Eye (tissue), 1 donor: Measurements from ENCODE around the gene MAGEA4.
"Not testable (repeated sequence)": the region's sequence is repeated elsewhere in the genome, so short reads cannot be mapped to it uniquely, and the experiment has no call there.

Experiments used
- DNase-seq: peaks from one replicate; pipeline ENCODE4 v3.0.0-alpha.2; 2015

The MAGEA4 gene, protein sequence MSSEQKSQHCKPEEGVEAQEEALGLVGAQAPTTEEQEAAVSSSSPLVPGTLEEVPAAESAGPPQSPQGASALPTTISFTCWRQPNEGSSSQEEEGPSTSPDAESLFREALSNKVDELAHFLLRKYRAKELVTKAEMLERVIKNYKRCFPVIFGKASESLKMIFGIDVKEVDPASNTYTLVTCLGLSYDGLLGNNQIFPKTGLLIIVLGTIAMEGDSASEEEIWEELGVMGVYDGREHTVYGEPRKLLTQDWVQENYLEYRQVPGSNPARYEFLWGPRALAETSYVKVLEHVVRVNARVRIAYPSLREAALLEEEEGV

DNA sequence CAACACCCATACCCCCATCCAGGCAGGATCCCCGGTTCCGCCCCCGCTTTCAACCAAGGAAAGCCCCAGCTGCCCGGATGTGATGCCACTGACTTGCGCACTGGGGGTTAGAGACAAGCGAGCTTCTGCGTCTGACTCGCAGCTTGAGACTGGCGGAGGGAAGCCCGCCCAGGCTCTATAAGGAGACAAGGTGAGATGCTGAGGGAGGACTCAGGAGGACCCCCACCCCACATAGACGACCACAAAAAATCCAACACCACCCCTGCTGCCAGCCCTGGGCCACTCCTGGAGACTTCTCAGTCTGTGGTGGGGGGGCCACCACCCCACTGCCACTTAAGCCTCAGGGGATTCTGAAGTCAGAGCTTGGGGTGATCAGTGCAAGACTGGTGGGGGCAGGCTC is at the start of gene MAGEA4:
TSS of gene MAGEA4 (plus strand) at position 110 of the 400 bp plus-strand sequence. CDS start 10,776 bp downstream, outside the sequence.
- no peak for DNase-seq

DNA sequence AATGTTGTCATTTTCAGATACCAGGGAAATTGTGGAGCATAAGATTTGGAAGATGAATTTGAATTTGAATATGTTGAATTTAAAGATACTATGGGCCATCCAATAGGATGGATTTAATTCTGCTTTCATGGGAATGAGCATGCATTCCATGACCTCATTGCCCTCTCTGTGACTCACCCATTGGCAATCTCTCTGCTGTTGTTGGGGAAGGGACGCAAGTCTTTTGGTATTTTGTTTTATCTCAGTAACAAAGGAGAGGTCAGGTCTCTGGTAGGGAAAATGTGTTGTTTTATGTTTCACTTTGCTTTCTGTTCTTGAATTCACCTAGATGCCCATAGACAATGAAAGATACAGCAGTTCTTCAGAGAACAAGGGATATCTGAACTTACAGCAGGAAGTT is 42.1 kb upstream of the MAGEA4 start:
- no peak for DNase-seq

DNA sequence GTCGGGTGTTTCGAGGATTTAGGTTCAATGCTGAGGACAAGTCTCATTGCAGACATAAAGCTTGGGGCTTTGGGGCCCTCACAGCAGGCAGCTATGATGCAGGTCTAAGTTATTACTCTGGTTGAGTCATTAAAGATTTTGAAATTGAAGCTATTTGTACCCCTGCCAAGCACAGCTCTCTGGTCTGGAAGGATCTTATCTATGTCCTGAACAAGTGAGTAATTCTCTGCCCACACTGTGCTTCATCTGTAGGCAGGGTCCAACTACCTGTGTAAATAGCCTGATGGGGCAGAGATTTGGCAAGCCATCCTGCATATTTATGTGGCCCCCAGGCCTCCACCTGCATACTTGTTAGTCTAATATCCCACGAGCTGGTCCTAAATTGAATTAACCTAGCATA is 41.4 kb upstream of the MAGEA4 start:
- no peak for DNase-seq

DNA sequence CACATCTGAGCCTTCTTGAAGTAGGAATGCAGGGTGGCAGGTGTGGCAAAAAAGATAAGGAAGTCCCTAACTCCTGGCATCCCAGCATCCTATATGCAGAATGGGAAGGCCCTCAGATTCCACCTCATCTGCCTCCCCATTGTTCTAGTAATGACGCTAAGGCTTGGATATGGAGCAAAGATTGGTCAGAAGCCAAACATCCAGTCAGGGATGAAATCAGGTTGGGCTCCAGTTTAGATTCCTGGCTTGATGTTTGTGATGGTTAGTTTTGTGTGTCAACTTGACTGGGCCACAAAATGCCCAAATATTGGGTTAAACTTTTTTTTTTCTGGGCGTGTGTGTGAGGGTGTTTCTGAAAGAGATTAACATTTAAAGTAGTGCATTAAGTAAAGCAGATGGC is 39.6 kb upstream of the MAGEA4 start:
- no peak for DNase-seq

DNA sequence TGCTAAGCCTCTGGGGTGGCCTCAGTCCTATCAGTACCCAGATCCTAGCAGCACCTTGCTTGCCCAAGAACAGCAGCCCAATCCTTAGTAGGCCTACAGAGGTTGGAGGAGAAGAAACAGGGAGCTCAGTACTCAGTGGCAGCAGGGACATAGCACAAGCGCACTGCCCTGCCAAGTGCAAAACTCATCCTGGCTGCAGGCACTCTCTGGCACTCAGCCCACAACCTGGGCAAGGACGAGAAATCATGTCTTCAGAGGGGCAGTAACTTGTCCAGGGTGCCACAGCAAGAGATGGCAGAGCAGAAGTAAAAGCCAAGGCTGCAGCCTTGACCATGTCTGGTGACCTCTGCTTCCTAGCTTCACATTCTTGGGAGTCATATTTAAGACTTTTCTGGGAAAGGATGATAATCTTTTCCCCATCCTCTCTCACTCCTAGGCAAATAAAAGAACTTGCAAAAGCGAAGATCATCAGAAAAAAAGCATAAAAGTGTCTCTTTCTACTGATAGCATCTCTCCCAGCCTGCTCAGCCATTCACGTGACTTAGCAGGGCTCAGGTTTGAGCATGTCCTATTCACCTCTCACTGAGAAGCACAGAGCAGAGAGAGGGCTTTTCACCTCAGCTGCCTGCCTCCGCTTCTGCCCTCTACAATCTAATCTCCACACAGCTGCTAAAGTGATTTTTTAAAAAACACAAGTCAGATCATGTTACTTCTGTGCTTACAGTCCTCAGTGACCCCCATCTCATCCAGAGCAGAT is 37.2 kb upstream of the MAGEA4 start:
- DNase-seq, result no peak

DNA sequence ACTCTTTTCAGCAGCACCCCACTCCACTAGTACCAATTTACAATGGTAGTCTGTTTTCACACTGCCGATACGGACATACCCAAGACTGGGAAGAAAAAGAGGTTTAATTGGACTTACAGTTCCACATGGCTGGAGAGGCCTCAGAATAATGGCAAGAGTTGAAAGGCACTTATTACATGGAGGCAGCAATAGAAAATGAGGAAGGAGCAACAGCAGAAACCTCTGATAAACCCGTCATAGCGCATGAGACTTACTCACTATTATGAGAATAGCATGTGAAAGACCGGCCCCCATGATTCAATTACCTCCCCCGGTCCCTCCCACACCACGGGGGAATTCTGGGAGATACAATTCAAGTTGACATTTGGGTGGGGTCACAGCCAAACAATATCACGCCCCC is 34.1 kb upstream of the MAGEA4 start:
- no peak for DNase-seq

DNA sequence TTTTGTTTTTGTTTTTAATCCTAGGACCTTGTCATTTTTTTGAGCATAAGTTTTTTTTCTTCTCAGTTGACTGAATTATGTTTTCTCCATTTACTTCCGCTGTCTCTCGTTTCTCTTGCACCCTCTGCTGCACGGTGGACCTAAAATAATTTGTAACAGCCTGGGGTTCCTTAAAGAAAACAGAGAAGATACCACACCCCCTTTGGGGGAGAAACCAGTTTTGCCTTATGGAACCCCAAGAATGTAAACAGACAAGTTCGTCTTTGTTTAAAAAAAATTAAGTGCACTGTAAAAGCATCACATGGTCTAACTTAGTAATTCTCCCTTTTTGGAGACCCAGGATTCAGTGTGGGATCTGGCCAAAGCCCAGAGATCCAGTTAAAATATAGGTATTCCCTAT is 32.8 kb upstream of the MAGEA4 start:
- no peak for DNase-seq

DNA sequence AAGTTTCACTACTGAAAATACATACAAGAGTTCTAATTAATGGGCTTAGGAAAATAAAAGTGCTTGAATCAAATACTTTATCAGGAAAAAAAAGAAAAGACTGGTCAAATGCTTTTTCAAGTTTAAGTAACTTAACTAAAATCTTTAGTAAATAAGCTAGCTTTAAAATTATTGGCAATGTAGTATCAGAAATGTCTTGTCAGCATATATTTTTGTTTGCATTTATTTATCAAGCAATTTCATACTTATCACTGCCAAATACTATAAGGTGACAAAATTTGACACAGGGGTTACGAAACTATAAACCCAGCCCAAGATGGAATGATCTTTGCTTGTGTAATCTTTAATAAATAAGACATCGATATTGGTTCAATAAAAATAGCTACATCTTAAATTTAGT is 31.8 kb upstream of the MAGEA4 start:
- DNase-seq, result no peak

DNA sequence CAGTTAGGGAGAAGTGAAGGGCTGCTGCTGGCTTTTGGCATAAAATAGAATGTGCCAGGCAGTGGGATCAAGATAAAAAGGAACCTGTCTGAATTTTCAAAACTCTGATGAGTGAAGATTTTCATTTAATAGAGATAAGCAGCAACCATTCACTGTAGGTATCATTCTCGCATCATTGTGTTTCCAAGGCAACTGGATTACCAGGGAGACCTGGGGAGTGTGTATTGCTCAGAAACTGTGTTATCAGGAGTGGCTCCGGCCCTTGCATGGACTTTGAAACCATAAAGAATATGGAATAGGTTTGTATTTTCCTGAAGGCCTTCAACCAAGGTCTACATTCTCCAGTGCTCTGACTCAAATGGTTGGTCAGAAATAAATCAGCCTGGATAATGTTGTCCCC is 23.3 kb upstream of the MAGEA4 start:
- DNase-seq, result no peak

DNA sequence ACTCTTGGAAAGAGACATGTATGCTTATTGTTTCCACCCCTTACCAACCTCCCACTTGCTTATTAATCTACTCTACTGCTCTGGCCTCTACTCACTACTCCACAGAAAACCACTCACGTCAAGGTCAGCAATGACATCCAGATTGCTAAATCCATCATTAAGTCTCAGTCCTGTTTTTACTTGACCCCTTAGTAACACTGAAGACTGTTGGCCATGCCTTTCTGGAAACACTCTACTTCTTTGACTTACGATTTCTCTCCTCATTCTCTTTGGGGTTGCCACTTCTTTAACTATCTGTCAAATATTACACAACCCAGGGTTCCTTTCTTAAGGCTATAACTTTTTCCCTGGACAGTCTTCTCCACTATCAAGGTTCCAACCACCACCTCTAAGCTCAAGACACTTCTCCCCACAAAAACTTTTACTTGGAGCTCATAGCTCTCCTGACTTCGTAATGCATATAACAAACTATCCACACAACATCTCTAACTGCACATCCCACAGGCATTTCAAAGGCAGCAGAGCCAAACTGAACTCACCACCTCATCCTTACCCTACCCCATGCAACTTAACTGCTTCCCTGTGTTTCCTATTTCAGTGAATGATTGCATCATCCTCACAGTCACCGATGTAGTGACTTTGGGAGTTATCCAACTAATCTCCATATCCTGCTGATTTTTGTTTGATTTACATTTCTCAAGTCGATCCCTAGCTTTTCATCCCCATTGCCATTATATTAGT is 15.8 kb upstream of the MAGEA4 start:
- DNase-seq, result no peak

DNA sequence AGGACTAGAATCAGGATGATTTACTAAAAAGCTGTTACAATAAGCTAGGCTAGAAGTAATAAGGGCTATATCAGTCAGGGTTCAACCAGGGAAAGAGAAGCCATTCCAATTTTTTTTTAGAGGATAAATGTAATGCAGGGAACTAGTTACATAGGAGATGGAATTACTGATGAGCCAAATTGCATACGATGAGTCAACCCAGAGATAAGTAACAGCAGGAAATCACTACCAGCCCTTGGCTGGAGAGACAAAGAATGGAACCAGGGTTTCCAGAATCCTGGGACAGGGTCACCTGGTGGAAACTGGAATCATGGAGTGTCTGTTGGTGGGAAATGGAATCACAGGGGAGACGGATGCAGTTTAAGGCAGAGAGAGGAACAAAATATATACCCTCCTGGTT is 13.1 kb upstream of the MAGEA4 start:
- no peak for DNase-seq

DNA sequence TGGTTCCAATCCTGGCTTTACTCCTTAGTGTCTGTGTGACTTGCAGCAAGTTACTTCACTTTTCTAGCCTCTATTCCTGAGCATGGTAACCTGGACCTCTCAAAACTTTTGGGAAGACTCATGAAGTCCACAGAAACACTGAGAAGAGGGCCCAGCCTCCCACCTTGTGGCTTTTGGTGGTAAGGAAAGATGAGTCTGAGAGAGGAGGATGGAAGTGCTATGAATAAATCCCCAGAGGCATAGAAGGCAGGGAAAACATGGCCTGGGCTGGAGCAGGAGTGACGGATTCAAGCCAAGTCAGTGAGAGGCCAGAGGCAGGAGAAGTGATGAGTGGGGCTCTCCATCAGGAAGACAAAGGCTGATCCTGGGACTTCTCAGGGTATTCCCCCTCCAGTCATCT is 10.9 kb upstream of the MAGEA4 start:
- no peak for DNase-seq

DNA sequence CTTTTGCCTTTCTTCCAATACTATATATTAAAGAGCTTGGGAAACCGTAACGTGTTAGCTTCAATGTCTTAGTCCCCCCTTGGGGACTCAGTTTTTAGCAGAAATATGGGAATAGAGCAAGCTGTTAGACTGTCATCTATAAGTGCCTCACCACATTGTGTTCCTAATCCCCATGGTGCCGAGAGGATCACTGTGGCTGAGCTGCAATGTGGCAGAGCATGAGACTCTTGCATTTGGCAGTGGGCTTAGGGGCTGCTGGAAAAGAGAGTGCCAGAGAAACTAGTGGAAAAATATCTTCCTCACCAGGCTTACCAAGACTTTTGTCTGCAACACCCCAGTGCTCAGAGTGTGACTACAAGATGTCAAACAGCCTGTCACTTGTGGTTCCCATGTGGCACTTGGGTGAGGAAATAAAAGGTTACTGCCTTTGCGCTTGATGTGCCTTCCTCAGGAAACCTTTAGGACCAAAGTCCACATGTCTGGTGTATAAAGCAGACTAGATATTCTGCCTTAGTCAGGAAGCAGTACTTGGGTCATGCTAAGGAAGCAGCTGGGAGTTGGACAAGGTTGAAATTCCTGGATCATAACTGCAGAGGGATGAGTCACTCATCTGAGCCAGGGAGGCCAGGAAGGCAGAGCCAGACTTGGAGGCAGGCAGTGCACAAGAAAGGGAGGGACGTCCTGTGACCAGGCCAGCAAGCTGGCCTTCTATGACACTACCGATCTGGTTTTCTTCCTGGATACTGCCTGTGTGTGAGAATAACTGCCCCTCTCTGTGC is 9.7 kb upstream of the MAGEA4 start:
- DNase-seq, result peak; percentile 1

DNA sequence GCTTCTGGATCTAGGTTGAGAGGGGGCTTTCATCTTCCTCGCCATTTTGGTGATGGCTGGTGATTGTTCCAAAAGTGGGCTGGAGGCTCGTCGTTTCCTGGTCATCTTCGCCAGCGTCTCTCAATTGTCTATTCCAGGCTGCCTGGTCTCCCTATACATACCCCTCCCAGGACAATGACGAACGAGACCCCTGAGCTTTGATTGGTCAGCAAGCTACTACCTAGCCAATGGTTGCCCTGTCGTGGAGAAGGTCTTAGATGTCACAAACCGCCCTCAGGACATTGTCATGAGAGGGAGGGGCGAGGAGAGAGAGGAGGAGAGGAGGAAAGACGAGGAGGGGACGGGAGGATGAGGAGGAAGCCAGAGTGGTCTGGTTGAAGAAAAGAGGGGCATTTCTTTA is 7.7 kb upstream of the MAGEA4 start:
- DNase-seq, result no peak

DNA sequence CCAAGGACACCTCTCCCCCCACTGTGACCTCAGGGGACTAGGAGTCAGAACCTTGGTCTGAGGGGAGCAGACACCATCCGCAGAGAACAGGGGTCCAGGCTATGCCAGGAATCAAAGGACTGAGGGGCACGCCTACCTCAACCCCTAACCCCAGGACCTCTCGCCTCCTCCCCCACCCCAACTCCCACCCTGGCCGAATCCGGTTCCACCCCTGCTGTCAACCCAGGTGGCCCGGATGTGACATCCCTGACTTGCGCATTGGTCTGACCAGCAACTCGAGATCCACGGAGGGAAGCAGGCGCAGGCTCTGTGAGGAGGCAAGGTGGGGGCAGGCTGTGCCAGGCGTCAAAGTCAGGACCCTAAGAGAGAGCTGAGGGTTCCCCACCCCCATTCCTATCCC is 468 bp upstream of the MAGEA4 start:
- DNase-seq, result no peak

DNA sequence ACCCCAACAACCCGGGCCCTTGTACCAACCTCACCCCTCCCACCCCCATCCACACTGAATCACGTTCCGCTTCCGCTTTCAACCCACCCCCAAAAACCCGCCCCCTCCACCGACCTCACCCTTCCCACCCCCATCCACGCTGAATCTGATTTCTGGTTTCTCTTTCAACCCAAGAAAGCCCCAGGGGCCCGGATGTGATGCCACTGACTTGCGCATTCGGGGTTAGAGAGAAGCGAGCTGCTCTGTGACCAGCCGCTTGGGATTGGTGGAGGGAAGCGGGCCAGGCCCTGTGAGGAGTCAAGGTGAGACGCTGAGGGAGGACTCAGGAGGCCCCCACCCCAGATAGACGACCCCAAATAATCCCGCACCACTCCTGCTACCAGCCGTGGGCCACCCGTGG is 6.0 kb downstream of the MAGEA4 start:
- not testable (repeated sequence) for DNase-seq

DNA sequence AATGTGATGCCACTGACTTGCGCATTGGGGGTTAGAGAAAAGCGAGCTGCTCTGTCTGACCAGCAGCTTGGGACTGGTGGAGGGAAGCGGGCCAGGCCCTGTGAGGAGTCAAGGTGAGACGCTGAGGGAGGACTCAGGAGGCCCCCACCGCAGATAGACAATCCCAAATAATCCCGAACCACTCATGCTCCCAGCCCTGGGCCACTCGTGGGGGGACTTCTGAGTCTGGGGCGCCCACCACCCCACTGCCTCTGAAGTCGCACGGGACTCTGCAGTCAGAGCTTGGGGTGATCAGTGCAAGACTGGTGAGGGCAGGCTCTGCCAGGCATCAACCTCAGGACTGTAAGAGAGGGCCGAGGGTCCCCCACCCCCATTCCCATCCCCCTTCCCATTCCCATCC is 6.9 kb downstream of the MAGEA4 start:
- DNase-seq, result no peak

DNA sequence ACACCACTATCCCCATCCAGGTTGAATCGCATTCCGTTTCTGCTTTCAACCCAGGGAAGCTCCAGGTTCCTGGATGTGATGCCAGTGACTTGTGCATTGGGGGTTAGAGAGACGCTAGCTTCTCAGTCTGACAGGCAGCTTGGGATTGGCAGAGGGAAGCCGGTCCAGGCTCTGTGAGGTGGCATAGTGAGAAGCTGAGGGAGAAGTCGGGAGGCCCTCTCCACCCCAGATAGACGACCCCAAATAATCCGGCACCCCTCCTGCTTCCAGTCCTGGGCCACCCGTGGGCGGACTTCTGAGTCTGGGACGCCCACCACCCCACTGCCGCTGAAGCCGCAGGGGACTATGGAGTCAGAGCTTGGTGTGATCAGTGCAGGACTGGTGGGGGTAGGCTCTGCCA is 7.4 kb downstream of the MAGEA4 start:
- no peak for DNase-seq

DNA sequence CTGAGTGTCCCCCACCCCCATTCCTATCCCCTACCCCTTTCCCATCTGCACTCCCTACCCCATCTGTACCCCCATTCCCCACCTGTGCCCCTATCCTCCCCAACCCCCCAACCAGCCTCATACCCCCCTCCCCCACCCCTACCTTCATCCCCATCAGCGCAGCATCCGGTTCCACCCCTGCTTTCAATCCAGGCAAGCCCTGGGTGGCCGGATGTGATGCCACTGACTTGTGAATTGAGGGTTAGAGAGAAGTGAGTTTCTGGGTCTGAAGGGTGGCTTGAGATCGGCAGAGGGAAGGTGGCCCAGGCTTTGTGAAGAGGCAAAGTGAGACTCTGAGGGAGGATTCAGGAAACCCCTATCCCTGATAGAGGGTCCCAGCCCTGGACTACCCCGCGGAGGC is 7.8 kb downstream of the MAGEA4 start:
- DNase-seq, result no peak

DNA sequence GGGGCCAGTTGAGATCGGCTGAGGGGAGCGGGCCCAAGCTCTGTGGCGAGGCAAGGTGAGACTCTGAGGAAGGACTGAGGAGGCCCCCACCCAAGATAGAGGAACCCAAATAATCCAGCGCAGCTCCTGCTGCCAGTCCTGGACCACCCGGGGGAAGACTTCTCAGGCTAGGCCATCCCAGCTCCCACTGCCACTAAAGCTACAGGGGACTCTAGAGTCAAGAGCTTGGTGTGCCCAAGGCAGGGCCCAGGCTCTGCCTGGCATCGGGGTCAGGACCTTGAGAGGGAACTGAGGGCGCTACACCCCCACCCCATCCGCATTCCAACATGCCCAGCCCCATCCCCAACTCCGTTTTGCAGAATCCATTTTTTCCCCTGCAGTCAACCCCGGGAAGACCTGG is 8.6 kb downstream of the MAGEA4 start:
- no peak for DNase-seq

DNA sequence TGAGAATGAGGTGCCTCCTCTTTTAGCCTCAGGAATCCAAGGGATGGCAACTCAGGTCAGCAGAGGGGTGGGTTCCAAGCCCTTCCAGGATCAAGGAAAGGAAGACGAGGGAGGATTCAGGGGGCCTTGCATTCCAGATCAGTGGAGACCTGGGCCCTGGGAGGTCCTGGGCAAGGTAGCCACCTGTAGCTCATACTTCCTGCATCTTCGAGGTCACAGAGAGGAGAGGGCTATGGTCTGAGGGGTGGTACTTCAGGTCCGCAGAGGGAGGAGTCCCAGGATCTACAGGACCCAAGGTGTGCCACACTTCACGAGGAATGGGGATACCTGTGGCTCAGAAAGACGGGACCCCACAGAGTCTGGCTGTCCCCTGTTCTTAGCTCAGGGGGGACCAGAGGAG is 9.2 kb downstream of the MAGEA4 start:
- no peak for DNase-seq

DNA sequence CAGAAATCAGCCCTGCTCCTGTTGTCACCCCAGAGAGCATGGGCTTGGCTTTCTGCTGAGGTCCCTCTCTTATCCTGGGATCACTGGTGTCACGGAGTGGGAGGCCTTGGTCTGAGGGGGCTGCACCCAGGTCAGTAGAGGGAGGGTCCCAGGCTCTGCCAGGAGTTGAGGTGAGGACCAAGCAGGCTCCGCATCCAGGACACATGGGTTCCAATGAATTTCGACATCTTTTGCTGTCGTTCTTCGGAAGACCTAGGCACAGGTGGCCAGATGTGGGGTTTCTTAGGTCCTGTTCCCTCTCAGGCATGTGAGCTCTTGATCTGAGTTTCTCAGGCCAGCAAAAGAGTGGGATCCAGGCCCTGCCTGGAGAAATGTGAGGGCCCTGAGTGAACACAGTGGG is 10.0 kb downstream of the MAGEA4 start:
- DNase-seq, result no peak

DNA sequence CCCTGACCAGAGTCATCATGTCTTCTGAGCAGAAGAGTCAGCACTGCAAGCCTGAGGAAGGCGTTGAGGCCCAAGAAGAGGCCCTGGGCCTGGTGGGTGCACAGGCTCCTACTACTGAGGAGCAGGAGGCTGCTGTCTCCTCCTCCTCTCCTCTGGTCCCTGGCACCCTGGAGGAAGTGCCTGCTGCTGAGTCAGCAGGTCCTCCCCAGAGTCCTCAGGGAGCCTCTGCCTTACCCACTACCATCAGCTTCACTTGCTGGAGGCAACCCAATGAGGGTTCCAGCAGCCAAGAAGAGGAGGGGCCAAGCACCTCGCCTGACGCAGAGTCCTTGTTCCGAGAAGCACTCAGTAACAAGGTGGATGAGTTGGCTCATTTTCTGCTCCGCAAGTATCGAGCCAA is 11.0 kb downstream of the MAGEA4 start:
- no peak for DNase-seq
